A673 (cell line): ENCODE results near the gene PTPN18.

Experiments used
- CTCF ChIP-seq: fragments of 300-800, 200-600 bp; sonication (generic); conservative IDR thresholded peaks from 2 replicates; pipeline ENCODE4 v1.5.1; 2017; ENCODE audit warnings: low read depth, mild to moderate bottlenecking, antibody characterized with exemption, low read length, moderate library complexity, mixed read lengths
- EZH2 ChIP-seq: fragments of 200-600 bp; sonication (generic); IDR thresholded peaks from 2 replicates; pipeline ENCODE4 v1.6.1; 2017; ENCODE audit warnings: borderline replicate concordance, low read depth, mild to moderate bottlenecking, mixed read lengths, antibody characterized with exemption, low read length; ENCODE audit not compliant: poor library complexity, severe bottlenecking

DNA sequence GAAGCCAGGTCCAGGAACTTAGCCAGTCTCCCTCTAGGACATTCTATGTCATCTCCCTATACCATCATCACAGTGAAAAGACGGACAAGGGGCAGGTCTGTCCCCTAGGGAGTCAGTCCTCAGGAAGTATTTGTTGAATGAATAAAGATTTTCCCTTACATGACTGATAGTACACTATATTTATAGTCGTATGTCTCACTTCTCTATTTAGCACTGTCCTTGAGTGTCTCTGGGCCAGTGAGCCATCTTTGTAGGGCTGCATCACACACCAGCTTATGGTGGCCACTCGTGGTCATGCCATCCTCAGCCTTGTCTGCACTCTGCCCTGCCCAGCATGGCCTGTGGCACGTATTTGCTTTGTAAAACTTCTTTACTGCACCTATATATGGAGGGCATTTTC lies 25.8 kb downstream of the PTPN18 start:
- TF ChIP-seq CTCF (no peak), EZH2 (no peak)
